OCI-LY3 (cell line): ENCODE measurements around the gene LRP1-AS.

Source experiments
- CTCF ChIP-seq: fragments of 200-600, 300-600 bp; sonication (generic); IDR thresholded peaks from 2 replicates; pipeline ENCODE4 v1.5.1; 2014; ENCODE audit warnings: antibody characterized with exemption, low read length, low read depth
- EZH2phosphoT487 ChIP-seq: fragments of 200-600 bp; shearing (Covaris generic); IDR thresholded peaks from 2 replicates; pipeline ENCODE4 v1.6.1; 2018; ENCODE audit warnings: antibody characterized with exemption, mixed run types, low read depth

- TF ChIP-seq CTCF (no peak), EZH2phosphoT487 (no peak)
Measured at GRCh38 chr12:57095440-57095839, 52.0 kb downstream of the LRP1-AS start.
